ENCODE data around the gene SEPTIN12. TPM values are rescaled to one million over a fixed set of nuclear protein-coding genes. Genes with fewer than 3 reads are reported as not detected.

Gene SEPTIN12
- total and polyA plus RNA-seq, 10 of the 15 experiments (the other 5 are each of a cell fraction or from before 2014, with no cell fraction given), result not detected

DNA sequence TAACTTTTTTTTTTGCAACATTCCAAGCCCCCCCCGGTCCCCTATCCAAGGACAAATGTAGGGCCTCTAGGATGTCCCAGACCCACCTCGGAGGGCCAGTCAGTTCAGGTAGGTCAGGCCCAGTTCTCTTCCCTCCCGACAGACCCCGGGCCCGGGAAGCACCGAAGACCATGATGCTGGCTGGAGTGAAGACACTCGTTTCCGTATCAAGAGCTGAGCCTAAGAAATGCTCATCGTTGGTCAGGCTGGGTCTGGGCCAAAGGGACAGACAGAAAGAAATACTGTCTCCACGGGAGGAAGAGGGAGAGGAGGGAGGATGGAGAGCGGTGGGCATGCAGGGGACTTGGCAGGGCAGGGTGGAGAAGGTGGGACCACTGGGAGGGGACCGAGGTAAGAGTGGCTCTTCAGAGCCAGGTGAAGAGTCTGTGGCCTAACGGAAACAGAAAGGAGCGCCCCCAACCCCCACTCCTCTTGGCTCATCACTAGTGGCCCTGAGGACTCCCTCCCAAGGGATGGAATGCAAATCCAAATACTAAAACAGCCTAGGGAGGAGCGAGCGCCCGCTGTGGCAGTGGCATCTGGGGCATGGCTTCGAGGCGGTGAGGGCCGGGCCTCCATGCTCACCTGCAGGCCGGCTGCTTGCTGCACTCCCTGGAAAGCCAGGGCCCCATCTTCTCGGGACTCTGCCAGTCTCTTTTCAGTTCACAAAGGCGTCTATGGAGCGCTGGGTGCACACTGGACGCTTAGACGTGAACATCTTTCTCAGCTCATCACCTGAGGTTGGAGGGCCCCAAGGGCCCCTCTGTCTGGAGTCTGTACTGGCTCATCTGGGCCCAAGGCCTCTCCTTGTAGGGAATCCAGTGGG is 16.0 kb upstream of the SEPTIN12 start:
- H3K4me2 ChIP-seq (ENCODE audit: control insufficient read depth, insufficient read depth), result no peak overlapping the region
- FAIRE-seq (no peak), DNase-seq (ENCODE audit: low read depth, low spot score) (no peak), ATAC-seq (no peak)
- WGBS (ENCODE audit: insufficient coverage, insufficient replicate concordance, low lambda C conversion rate, missing lambda C conversion rate), result 84% methylated on average over 26 of the region's 26 CpGs
- in situ Hi-C loops (cut with MboI), result no loop called here
- no peaks in the 10 kb centered on the region for H4K20me1 ChIP-seq (ENCODE audit: control insufficient read depth, insufficient read depth)
- ChIA-PET RAD21 (ENCODE audit: unreplicated experiment) (interaction anchor here (2.8 kb wide), 1 partner anchor 70 kb away, joined by 18 read pairs; the partner anchor contains the start of genes ANKS3 and DNAAF8), SMC1A (ENCODE audit: uncharacterized antibody, unreplicated experiment) (interaction anchor here (1.2 to 2.4 kb wide), 2 partner anchors 8 to 69 kb away, joined by 4 to 11 read pairs; partner anchors contain the start of gene DNAAF8), POLR2A (interaction anchor here (1.2 kb wide), 1 partner anchor 22 kb away, joined by 3 read pairs; no protein-coding TSS in a partner anchor), CTCF (interaction anchor here (0.7 kb wide), 1 partner anchor 57 kb away, joined by 3 read pairs; no protein-coding TSS in a partner anchor)
- peaks cover 20% of the 10 kb centered on the region for H3K4me1 ChIP-seq (ENCODE audit: control insufficient read depth, insufficient read depth, low read length)
- TF ChIP-seq CEBPB (IDR thresholded peaks at IDR 0.05; ENCODE audit: borderline replicate concordance in 1 of 2, low read depth in 2 of 2, low read length in 2 of 2) (no peak), IKZF1 (conservative IDR thresholded peaks at IDR 0.05) (no peak), POLR2A (IDR thresholded peaks at IDR 0.05; ENCODE audit: low read depth, low read length) (0 out of 2 replicates have a peak, but pooled peaks have one; percentile 18)
- H2AFZ ChIP-seq (ENCODE audit: control insufficient read depth, low read depth, low read length), result no peak overlapping the region
- intact Hi-C loops (cut with micrococcal nuclease; ENCODE audit: unreplicated experiment), result loop anchor here (2.0 to 10.0 kb wide), 4 partner anchors 35 to 189 kb away; partner anchors contain the start of genes ANKS3, DNAAF8, SEC14L5 and UBALD1
- no peaks in the 10 kb centered on the region for H3K79me2 ChIP-seq (ENCODE audit: control insufficient read depth, insufficient read depth, low read length)
- H3K9me3 ChIP-seq (replicated peaks; ENCODE audit: control insufficient read depth, insufficient read depth, low read length), result no peaks in the 10 kb centered on the region
- TSS peak; percentile 86 for BruUV-seq (replicated peaks)
- H3K27me3 ChIP-seq (replicated peaks in 1 of 2; ENCODE audit: control insufficient read depth in 2 of 2, insufficient read depth in 2 of 2, low read length in 1 of 2), result no peaks in the 10 kb centered on the region
- no peak overlapping the region for H3K4me3 ChIP-seq
- peaks cover 3 to 8% of the 10 kb centered on the region in 2 experiments for H3K36me3 ChIP-seq (ENCODE audit: control insufficient read depth in 2 of 2, insufficient read depth in 2 of 2, low read length in 1 of 2)
- H3K27ac ChIP-seq (ENCODE audit: control insufficient read depth, insufficient read depth), result no peak overlapping the region
- H3K9ac ChIP-seq (ENCODE audit: control insufficient read depth, insufficient read depth, low read length), result no peak overlapping the region

- SMC1A ChIA-PET (ENCODE audit: uncharacterized antibody, unreplicated experiment), result interaction anchor here (1.1 to 2.4 kb wide), 3 partner anchors 9 to 68 kb away, joined by 4 to 11 read pairs (median 5); partner anchors contain the start of gene DNAAF8
- TF ChIP-seq POU2F2 (IDR thresholded peaks at IDR 0.05; ENCODE audit: borderline replicate concordance, low read depth, low read length), result no peak
- TF ChIP-seq LARP7 (IDR thresholded peaks at IDR 0.05), result no peak
- TF ChIP-seq NFIC (IDR thresholded peaks at IDR 0.05; ENCODE audit: low read depth, low read length), result no peak
- no peak for TF ChIP-seq NFYB (IDR thresholded peaks at IDR 0.05; ENCODE audit: insufficient read depth, low read depth, low read length)
- Histone ChIP-seq H3K27ac (ENCODE audit: control insufficient read depth, insufficient read depth) (no peak overlapping the region), H3K9me3 (replicated peaks; ENCODE audit: control insufficient read depth, insufficient read depth, low read length) (no peaks in the 10 kb centered on the region), H3K36me3 (ENCODE audit: control insufficient read depth in 2 of 2, insufficient read depth in 2 of 2, low read length in 1 of 2) (peaks cover 3 to 4% of the 10 kb centered on the region in 2 experiments), H3K79me2 (ENCODE audit: control insufficient read depth, insufficient read depth, low read length) (no peaks in the 10 kb centered on the region), H3K4me2 (ENCODE audit: control insufficient read depth, insufficient read depth) (peak overlapping the region; percentile 78), H3K9ac (ENCODE audit: control insufficient read depth, insufficient read depth, low read length) (no peak overlapping the region), H3K27me3 (replicated peaks in 1 of 2; ENCODE audit: control insufficient read depth in 2 of 2, insufficient read depth in 2 of 2, low read length in 1 of 2) (no peaks in the 10 kb centered on the region), H2AFZ (ENCODE audit: control insufficient read depth, low read depth, low read length) (no peak overlapping the region), H4K20me1 (ENCODE audit: control insufficient read depth, insufficient read depth) (no peaks in the 10 kb centered on the region), H3K4me3 (peak overlapping the region; percentile 72; the same call in 1 of the 2 replicates), H3K4me1 (ENCODE audit: control insufficient read depth, insufficient read depth, low read length) (peaks cover 20% of the 10 kb centered on the region)
- intact Hi-C loops (cut with micrococcal nuclease; ENCODE audit: unreplicated experiment) (loop anchor here (2.0 to 10.0 kb wide), 4 partner anchors 35 to 189 kb away; partner anchors contain the start of genes ANKS3, DNAAF8, SEC14L5 and UBALD1), in situ Hi-C loops (cut with MboI) (no loop called here)
- DNase-seq (ENCODE audit: low read depth, low spot score), result no peak
- CTCF ChIA-PET, result interaction anchor here (0.7 to 1.4 kb wide), 4 partner anchors 15 to 108 kb away, joined by 3 to 5 read pairs (median 3); partner anchors contain the start of genes ANKS3 and DNAAF8
- 73% methylated on average over 8 of the region's 8 CpGs for WGBS (ENCODE audit: insufficient coverage, insufficient replicate concordance, low lambda C conversion rate, missing lambda C conversion rate)
- POLR2A ChIA-PET, result interaction anchor here (0.6 to 1.2 kb wide), 2 partner anchors 21 to 43 kb away, joined by 3 read pairs; no protein-coding TSS in a partner anchor
- ATAC-seq, result no peak
- RAD21 ChIA-PET (ENCODE audit: unreplicated experiment), result interaction anchor here (1.1 to 2.8 kb wide), 2 partner anchors 69 to 108 kb away, joined by 4 to 18 read pairs; partner anchors contain the start of genes ANKS3 and DNAAF8
- FAIRE-seq, result no peak
- no TSS peak for BruUV-seq (replicated peaks)
Measured at GRCh38 chr16:4803401-4803844, 15.3 kb upstream of the SEPTIN12 start.
